Measurements from ENCODE around the gene FASLG.

DNA sequence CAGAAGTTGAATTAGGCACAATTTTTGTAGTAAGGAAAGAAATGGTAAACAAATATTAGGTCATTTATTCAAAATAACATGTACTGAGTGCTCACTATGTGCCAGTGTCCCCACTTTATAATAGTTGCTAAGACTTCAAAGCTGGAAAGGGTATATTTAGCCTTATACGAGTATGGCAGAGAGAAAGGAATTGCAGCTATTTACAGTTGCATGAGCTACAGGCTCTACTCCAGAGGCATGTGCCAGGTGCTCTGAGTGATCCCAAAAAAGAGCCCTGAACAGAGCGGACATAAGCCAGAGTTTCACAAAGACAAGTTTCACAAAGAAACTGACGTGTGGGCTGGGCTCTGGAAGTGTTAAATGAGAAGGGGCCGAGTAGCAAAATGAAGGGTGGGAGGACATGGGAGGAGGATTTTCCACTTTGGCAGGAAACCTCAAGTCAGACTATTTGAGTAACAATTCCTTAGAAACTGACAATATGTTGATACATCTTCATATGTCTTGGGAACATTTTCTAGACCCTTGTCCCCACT, 40.9 kb downstream of the FASLG start:
- TF ChIP-seq, protein P1, sequence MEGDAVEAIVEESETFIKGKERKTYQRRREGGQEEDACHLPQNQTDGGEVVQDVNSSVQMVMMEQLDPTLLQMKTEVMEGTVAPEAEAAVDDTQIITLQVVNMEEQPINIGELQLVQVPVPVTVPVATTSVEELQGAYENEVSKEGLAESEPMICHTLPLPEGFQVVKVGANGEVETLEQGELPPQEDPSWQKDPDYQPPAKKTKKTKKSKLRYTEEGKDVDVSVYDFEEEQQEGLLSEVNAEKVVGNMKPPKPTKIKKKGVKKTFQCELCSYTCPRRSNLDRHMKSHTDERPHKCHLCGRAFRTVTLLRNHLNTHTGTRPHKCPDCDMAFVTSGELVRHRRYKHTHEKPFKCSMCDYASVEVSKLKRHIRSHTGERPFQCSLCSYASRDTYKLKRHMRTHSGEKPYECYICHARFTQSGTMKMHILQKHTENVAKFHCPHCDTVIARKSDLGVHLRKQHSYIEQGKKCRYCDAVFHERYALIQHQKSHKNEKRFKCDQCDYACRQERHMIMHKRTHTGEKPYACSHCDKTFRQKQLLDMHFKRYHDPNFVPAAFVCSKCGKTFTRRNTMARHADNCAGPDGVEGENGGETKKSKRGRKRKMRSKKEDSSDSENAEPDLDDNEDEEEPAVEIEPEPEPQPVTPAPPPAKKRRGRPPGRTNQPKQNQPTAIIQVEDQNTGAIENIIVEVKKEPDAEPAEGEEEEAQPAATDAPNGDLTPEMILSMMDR (IDR thresholded peaks at IDR 0.05; ENCODE audit: low read depth, low read length, missing input control): no peak
- TF ChIP-seq, protein P2, sequence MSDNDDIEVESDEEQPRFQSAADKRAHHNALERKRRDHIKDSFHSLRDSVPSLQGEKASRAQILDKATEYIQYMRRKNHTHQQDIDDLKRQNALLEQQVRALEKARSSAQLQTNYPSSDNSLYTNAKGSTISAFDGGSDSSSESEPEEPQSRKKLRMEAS (IDR thresholded peaks at IDR 0.05): no peak
- TF ChIP-seq YY1 (IDR thresholded peaks at IDR 0.05) (no peak), RAD21 (IDR thresholded peaks at IDR 0.05) (no peak), FOXA2 (IDR thresholded peaks at IDR 0.05) (no peak), TAF1 (conservative IDR thresholded peaks at IDR 0.05) (no peak)
- TF ChIP-seq, protein P3, sequence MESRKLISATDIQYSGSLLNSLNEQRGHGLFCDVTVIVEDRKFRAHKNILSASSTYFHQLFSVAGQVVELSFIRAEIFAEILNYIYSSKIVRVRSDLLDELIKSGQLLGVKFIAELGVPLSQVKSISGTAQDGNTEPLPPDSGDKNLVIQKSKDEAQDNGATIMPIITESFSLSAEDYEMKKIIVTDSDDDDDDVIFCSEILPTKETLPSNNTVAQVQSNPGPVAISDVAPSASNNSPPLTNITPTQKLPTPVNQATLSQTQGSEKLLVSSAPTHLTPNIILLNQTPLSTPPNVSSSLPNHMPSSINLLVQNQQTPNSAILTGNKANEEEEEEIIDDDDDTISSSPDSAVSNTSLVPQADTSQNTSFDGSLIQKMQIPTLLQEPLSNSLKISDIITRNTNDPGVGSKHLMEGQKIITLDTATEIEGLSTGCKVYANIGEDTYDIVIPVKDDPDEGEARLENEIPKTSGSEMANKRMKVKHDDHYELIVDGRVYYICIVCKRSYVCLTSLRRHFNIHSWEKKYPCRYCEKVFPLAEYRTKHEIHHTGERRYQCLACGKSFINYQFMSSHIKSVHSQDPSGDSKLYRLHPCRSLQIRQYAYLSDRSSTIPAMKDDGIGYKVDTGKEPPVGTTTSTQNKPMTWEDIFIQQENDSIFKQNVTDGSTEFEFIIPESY (IDR thresholded peaks at IDR 0.05): no peak
- TF ChIP-seq, protein P4, sequence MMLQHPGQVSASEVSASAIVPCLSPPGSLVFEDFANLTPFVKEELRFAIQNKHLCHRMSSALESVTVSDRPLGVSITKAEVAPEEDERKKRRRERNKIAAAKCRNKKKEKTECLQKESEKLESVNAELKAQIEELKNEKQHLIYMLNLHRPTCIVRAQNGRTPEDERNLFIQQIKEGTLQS (IDR thresholded peaks at IDR 0.05): no peak
- TF ChIP-seq, protein P5, sequence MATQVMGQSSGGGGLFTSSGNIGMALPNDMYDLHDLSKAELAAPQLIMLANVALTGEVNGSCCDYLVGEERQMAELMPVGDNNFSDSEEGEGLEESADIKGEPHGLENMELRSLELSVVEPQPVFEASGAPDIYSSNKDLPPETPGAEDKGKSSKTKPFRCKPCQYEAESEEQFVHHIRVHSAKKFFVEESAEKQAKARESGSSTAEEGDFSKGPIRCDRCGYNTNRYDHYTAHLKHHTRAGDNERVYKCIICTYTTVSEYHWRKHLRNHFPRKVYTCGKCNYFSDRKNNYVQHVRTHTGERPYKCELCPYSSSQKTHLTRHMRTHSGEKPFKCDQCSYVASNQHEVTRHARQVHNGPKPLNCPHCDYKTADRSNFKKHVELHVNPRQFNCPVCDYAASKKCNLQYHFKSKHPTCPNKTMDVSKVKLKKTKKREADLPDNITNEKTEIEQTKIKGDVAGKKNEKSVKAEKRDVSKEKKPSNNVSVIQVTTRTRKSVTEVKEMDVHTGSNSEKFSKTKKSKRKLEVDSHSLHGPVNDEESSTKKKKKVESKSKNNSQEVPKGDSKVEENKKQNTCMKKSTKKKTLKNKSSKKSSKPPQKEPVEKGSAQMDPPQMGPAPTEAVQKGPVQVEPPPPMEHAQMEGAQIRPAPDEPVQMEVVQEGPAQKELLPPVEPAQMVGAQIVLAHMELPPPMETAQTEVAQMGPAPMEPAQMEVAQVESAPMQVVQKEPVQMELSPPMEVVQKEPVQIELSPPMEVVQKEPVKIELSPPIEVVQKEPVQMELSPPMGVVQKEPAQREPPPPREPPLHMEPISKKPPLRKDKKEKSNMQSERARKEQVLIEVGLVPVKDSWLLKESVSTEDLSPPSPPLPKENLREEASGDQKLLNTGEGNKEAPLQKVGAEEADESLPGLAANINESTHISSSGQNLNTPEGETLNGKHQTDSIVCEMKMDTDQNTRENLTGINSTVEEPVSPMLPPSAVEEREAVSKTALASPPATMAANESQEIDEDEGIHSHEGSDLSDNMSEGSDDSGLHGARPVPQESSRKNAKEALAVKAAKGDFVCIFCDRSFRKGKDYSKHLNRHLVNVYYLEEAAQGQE (IDR thresholded peaks at IDR 0.05): no peak
